ENCODE results near the gene ASS1. TPM values are rescaled to one million over a fixed set of nuclear protein-coding genes. Genes with fewer than 3 reads are reported as not detected.
A peak's percentile ranks its signal among the peaks of the same experiment; 100 is the strongest.

Gene ASS1
- total RNA-seq, 2 experiments from 2014 or later = 3.3 to 3.9 TPM

DNA sequence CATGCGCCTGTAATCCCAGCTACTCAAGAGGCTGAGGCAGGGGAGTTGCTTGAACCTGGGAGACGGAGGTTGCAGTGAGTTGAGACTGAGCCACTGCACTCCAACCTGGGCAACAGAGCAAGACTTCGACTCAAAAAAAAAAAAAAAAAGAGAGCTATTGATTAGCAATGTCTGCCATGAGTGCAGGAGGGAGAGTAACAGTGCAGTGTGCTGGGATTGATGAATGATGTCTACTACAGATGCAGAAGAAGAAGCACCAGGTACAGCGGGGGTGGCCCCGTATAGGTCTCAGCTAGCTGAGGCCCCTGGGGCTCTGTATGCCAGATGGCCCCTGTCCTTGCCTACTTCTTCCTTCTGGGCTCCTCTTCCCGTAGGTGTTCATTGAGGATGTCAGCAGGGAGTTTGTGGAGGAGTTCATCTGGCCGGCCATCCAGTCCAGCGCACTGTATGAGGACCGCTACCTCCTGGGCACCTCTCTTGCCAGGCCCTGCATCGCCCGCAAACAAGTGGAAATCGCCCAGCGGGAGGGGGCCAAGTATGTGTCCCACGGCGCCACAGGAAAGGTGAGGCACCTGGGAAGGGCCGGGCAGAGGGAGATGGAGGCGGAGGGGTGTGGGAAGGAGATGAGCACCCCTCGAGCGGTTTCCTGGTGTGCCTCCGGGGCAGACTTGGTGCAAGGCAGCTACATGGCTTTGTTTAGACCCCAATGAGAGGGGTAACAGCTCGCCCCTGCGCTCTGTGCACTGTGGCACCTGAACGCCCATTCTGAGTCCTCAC is 13.5 kb downstream of the ASS1 start:
- Mint-ChIP-seq H3K4me3 (no peak overlapping the region), H3K9me3 (no peaks in the 10 kb centered on the region), H3K27ac (no peak overlapping the region), H3K27me3 (peaks cover 10% of the 10 kb centered on the region), H3K36me3 (ENCODE audit: low read depth) (no peaks in the 10 kb centered on the region), H3K4me1 (no peaks in the 10 kb centered on the region)
- DNase-seq = no peak
- POLR2A ChIA-PET = no interaction called here
- CTCF ChIA-PET = interaction anchor here (0.6 kb wide), 2 partner anchors 34 to 65 kb away, joined by 4 read pairs; no protein-coding TSS in a partner anchor

DNA sequence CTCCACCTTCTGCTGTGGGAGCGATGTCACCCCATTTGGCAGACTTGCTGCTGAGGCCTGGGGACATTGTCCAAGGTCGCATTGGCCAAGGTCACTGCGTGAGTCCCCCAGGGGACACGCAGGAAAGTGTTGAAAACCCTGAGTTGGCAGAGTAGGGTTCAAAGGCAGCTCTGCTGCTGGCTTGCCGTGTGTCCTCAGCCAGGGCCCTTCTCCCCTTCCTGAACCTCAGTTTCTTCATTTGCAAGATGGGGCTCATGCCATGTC is 14.0 kb downstream of the ASS1 start:
- Mint-ChIP-seq H3K27ac (no peak overlapping the region), H3K4me1 (no peaks in the 10 kb centered on the region), H3K27me3 (peaks cover 7% of the 10 kb centered on the region), H3K36me3 (ENCODE audit: low read depth) (no peaks in the 10 kb centered on the region), H3K9me3 (no peaks in the 10 kb centered on the region), H3K4me3 (no peak overlapping the region)
- ChIA-PET CTCF (no interaction called here), POLR2A (no interaction called here)
- DNase-seq = no peak

DNA sequence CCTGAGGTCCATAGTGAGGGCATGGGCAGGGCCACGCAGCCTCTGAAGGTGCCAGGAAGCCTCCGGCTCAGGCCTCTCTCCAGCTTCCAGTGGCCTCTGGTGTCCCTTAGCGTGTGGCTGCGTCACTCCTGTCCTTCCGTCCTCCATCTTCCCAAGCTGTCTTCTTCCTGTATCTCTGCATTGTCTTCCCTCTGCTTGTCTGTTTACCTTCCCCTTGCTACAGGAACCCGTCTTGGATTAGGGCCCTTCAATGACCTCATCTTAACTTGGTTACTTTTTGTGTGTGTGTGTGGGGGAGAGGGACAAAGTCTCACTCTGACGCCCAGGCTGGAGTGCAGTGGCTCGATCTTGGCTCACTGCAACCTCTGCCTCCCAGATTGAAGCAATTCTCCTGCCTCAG is 14.4 kb downstream of the ASS1 start:
- no peak for DNase-seq
- no peaks in the 10 kb centered on the region for H3K36me3 Mint-ChIP-seq (ENCODE audit: low read depth)
- no peak overlapping the region for H3K27ac Mint-ChIP-seq
- H3K27me3 Mint-ChIP-seq = peaks cover 7% of the 10 kb centered on the region
- no peaks in the 10 kb centered on the region for H3K9me3 Mint-ChIP-seq
- CTCF ChIA-PET = interaction anchor here (0.6 kb wide), 1 partner anchor 10 kb away, joined by 5 read pairs; no protein-coding TSS in a partner anchor
- H3K4me3 Mint-ChIP-seq = no peak overlapping the region
- POLR2A ChIA-PET = no interaction called here
- H3K4me1 Mint-ChIP-seq = no peaks in the 10 kb centered on the region

DNA sequence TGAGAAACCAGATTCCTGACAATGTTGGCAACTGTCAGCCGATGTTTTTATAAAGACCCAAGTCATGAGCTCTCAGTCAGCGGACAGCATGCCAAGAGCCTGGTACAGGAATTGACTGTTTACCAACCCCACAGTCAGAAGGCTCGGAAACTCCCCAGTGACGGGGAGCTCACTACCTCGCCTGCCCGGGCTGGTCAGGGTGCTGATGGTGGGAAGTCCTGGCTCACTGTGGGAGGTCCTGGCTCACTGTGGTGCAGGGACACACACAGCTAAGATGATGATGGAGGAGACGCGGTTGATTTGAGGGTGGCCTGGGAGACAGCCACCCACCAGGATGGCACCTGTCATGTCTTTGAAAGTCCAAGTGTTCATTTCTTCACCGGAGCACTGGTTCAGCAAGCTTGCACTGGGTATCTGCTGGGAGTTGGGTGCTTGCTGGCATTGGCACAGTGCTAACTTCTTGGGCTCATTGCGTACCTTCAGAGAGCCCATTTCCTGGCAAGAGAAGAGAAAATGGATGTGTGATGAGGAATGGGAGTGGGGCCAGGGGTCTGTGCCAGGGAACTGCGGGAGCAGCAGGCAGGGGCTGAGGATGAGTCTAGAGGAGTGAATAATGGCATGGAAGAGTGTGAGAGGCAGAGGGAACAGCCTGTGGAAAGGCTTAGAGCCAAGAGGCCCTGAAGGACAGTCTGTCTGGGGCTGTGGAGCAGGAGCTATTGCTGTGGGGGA is 15.3 kb downstream of the ASS1 start:
- Mint-ChIP-seq H3K4me1 (no peaks in the 10 kb centered on the region), H3K4me3 (no peak overlapping the region), H3K9me3 (no peaks in the 10 kb centered on the region), H3K27me3 (peaks cover 7% of the 10 kb centered on the region), H3K27ac (no peak overlapping the region), H3K36me3 (ENCODE audit: low read depth) (no peaks in the 10 kb centered on the region)
- POLR2A ChIA-PET = no interaction called here
- DNase-seq = no peak
- CTCF ChIA-PET = interaction anchor here (0.6 to 1.7 kb wide), 7 partner anchors 11 to 224 kb away, joined by 3 to 7 read pairs (median 4); no protein-coding TSS in a partner anchor

DNA sequence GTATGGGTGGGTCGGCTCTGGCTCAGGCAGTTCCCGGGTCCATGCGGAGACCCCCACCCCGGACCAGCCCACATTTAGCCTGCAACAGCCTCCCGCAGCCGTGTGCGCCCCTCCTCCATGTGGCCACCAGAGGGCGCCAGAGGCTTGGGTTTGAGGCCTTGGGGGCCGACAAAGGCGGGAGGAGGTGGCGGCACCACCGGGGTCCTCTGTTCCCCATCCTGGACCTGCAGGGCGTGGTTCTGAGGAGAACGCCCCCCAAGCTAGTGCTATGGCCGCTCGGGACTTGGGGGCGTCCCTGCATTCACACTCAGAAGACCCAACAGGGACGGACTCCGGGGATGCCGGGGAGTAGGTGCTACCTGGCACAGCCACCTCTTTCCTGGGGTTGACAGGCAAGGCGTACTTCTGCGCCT is 16.5 kb downstream of the ASS1 start:
- DNase-seq = peak; percentile 70
- H3K9me3 Mint-ChIP-seq = no peaks in the 10 kb centered on the region
- no peaks in the 10 kb centered on the region for H3K36me3 Mint-ChIP-seq (ENCODE audit: low read depth)
- H3K4me1 Mint-ChIP-seq = no peaks in the 10 kb centered on the region
- peaks cover 7% of the 10 kb centered on the region for H3K27me3 Mint-ChIP-seq
- H3K27ac Mint-ChIP-seq = no peak overlapping the region
- no peak overlapping the region for H3K4me3 Mint-ChIP-seq
- ChIA-PET CTCF (interaction anchor here (1.0 to 1.7 kb wide), 5 partner anchors 14 to 223 kb away, joined by 3 to 7 read pairs (median 4); no protein-coding TSS in a partner anchor), POLR2A (no interaction called here)

DNA sequence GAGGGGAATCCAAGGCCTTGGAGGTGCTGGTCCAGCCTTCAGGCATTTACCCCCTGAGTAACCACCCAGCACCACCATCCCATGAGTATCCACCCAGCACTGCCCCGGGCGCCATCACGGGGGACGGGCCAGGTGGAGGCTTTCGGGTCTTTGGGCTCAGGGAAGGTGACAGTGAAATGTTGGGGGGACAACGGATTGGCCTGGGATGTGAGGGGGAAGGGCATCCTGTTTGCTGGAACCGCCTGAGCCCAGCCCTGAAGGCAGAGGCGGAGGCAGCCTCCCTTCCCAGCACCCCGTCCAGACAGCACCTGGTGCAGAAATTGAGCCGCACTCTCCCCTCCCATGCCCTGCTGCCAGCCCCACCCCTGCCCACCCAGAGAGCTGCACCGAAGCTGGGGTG is 17.0 kb downstream of the ASS1 start:
- ChIA-PET CTCF (interaction anchor here (1.6 to 1.7 kb wide), 2 partner anchors 221 to 222 kb away, joined by 6 to 7 read pairs; no protein-coding TSS in a partner anchor), POLR2A (no interaction called here)
- Mint-ChIP-seq H3K9me3 (no peaks in the 10 kb centered on the region), H3K4me3 (no peak overlapping the region), H3K27me3 (peaks cover 7% of the 10 kb centered on the region), H3K27ac (no peak overlapping the region), H3K4me1 (no peaks in the 10 kb centered on the region), H3K36me3 (ENCODE audit: low read depth) (no peaks in the 10 kb centered on the region)
- DNase-seq = no peak

DNA sequence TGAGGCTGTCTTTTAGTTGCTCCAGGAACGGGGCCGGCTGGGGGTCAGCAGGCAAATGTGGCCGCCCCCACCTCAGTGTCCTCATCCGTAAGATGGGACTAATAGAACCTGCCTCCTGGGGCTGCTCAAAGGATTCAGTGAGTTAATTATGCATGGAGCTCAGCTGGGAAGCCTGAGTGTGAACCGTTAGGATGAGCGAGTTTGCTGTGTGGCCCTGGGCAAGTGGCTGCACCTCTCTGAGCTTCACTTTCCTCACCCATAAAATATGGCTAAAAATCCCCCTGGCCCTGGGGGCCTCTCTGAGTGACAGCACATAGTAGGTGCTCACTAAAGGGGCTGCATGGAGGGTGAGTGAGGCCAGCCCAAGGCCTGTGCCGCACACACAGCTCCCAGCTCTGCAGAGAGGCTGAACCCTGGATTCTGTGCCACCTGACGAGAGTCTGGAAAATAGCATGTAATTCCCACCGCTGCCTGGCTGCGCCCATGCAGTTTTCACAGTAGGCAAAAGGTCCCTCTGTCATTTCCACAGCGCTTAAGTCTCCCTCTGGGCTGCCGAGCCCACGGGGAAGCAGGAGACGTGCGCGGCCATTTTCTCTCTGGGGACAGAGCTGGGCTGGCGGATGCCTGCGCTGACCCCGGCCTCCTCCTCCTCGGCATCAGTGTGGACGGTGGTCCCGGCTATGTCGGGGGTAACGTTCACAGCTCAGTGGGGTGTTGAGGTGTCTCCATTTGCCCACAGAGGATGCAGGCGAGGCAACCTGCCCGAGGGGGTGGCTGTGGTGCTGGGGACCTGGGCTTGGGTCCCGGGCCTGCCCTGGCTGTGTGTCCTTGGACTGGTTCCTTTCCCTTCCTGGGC is 18.2 kb downstream of the ASS1 start:
- no peak overlapping the region for H3K27ac Mint-ChIP-seq

DNA sequence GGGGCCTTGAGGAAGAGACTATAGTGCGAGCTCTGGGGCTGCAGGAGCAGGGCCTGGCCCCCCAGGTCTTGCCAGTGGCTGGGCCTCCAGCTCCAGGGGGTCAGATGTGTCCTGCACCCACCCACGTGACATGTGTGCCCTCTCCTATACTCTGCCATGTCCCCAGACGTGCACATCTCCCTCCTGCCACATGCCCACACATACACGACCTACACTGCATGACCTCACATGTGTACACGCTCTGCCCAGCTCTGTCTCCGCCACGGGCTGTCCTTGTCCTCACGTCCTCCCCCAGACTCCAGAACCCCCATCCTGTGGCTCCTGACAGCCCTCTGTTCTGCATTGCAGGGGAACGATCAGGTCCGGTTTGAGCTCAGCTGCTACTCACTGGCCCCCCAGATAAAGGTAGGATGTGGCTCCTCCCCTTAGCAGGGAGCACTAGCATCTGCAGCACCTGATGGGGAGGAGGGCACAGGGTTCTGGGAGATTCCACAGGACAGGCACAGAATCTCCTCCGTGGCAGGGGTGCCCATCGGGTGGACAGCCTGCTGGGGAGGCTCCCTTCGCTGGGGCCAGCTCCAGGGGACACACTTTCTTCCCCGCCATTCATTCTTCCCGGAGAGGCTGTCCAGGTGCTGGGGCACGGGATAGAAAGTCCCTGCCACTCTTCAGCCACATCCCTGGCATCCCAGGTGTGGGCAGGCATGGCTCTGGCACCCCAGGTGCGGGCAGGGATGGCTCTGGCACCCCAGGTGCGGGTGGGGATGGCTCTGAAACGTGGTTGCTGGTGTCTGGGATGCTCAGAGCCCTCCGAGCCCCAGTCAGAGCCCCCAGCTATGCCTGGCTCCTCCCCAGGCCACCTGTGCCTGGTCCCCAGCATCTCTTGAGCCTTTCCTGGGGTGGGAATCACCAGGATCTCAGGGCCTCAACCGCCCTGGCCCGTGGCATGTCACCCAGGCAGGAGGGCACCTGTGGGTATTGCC is 19.3 kb downstream of the ASS1 start:
- no peak for DNase-seq
- Mint-ChIP-seq H3K27me3 (peaks cover 26% of the 10 kb centered on the region), H3K4me1 (no peaks in the 10 kb centered on the region), H3K4me3 (no peak overlapping the region), H3K36me3 (ENCODE audit: low read depth) (no peaks in the 10 kb centered on the region), H3K9me3 (no peaks in the 10 kb centered on the region), H3K27ac (no peak overlapping the region)
- ChIA-PET POLR2A (no interaction called here), CTCF (interaction anchor here (0.5 to 1.6 kb wide), 4 partner anchors 130 to 644 kb away, joined by 3 to 5 read pairs (median 4); no protein-coding TSS in a partner anchor)

More for the DNA sequence above, 18.2 kb downstream of the ASS1 start:
- Mint-ChIP-seq H3K9me3 (no peaks in the 10 kb centered on the region), H3K27me3 (peaks cover 18% of the 10 kb centered on the region), H3K36me3 (ENCODE audit: low read depth) (no peaks in the 10 kb centered on the region), H3K4me1 (no peaks in the 10 kb centered on the region), H3K4me3 (no peak overlapping the region)
- DNase-seq = no peak
- ChIA-PET CTCF (interaction anchor here (0.5 to 1.6 kb wide), 3 partner anchors 129 to 221 kb away, joined by 3 to 5 read pairs (median 5); no protein-coding TSS in a partner anchor), POLR2A (no interaction called here)

DNA sequence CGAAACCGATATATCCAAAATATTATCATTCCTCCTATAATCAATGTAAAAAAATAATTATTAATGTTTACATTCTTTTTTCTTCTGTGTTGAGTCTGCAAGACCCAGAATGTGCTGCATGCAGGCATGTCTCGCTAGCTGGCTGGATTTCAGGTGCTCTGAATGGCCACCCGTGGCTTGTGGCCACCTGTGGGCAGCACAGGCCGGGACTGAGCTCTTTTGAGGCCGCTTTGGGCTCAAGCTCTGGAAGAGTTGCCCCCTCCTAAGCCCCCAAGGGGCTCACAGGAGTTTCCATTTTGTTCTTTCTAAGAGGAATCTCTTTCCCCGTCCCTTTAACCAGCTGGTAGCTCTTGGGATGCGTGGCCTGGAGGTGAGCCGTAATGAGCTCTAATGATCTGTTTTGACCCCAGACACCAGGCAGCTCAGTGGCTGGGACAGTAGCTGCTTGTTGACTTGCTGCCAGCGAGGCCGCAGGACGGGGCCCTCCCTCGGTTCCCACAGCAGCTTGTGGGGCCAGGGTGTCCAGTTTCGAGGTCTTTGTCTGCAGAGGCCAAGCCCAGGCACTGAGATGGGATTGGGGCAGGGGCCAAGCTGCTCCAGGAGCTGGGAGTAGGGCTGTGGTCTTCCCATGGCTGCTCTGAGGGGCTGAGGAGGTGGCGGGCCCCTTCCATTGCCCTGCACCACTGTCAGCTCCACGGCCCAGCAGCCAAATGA is 20.8 kb downstream of the ASS1 start:
- Mint-ChIP-seq H3K9me3 (no peaks in the 10 kb centered on the region), H3K4me1 (no peaks in the 10 kb centered on the region), H3K27ac (no peak overlapping the region), H3K27me3 (peaks cover 21% of the 10 kb centered on the region), H3K36me3 (ENCODE audit: low read depth) (no peaks in the 10 kb centered on the region), H3K4me3 (no peak overlapping the region)
- ChIA-PET POLR2A (no interaction called here), CTCF (interaction anchor here (0.6 to 1.2 kb wide), 2 partner anchors 236 to 1574 kb away, joined by 3 to 4 read pairs; no protein-coding TSS in a partner anchor)
- no peak for DNase-seq

DNA sequence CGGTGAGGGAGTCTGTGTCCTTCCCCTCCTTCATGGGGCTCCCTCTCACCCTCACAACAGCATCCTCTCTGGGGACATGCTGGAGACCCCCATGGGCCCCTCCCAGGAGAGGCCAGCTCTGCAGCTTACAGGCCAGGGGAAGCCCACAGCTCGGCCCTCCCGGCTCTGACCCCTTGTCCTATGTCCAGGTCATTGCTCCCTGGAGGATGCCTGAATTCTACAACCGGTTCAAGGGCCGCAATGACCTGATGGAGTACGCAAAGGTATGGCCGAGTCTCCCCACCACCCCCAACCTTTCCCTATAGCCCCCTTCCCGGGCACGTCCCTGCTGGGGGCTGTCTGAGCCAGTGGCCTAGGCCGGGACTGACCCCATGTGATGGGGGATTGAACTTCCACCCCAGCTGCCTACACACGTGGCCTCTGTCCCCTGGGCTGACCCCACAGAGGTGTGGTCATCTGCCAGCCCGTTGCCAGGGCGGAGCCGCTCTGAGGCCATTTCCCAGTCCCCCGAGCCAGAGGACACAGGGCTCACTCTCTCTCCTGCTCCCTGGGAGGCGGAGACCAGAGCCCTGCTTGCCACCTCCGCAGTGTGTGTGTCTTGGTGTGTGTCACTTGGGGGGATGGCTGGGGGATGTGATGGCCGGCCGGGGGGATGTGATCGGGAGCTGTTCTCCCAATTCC is 21.9 kb downstream of the ASS1 start:
- ChIA-PET CTCF (interaction anchor here (0.8 to 1.2 kb wide), 2 partner anchors 36 to 579 kb away, joined by 3 read pairs; no protein-coding TSS in a partner anchor), POLR2A (no interaction called here)

DNA sequence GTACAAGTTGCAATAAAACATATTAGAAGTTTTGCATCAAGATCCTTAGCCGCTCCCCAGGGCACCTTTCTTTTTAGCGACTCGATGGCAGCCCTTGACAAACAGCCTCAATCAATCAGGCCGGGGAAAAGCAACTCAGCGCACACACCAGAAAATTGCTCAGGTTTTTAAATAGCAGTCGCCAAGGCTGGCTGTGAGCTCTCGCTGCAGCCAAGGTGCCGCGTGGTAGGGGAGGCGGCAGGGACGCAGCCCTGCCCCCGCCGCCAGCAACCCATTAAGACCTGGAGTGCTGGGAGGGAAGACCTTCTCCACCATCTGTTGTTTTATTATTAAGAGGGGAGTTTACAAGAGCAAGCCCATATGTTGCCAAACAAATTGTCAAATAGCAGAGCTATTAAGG is 22.6 kb downstream of the ASS1 start:
- no peak for DNase-seq
- no peak overlapping the region for H3K4me3 Mint-ChIP-seq
- no peaks in the 10 kb centered on the region for H3K4me1 Mint-ChIP-seq
- POLR2A ChIA-PET = no interaction called here
- H3K27me3 Mint-ChIP-seq = peaks cover 24% of the 10 kb centered on the region
- no peaks in the 10 kb centered on the region for H3K9me3 Mint-ChIP-seq
- H3K27ac Mint-ChIP-seq = no peak overlapping the region
- H3K36me3 Mint-ChIP-seq (ENCODE audit: low read depth) = no peaks in the 10 kb centered on the region
- CTCF ChIA-PET = interaction anchor here (0.5 to 1.2 kb wide), 3 partner anchors 35 to 579 kb away, joined by 3 read pairs; no protein-coding TSS in a partner anchor

More for the DNA sequence above, 21.9 kb downstream of the ASS1 start:
- peaks cover 24% of the 10 kb centered on the region for H3K27me3 Mint-ChIP-seq
- no peaks in the 10 kb centered on the region for H3K9me3 Mint-ChIP-seq
- no peaks in the 10 kb centered on the region for H3K4me1 Mint-ChIP-seq
- H3K27ac Mint-ChIP-seq = no peak overlapping the region
- DNase-seq = no peak
- H3K4me3 Mint-ChIP-seq = no peak overlapping the region
- no peaks in the 10 kb centered on the region for H3K36me3 Mint-ChIP-seq (ENCODE audit: low read depth)

Data from activated CD4-positive, alpha-beta T cell treated with anti-CD3 and anti-CD28 coated beads, Interleukin-2, amount 10 ng/mL, durations not matched to agents 7 days and 5 days (primary cell).